Measurements from ENCODE around the gene SYT3. TPM values are rescaled to one million over a fixed set of nuclear protein-coding genes. Genes with fewer than 3 reads are reported as not detected.
A peak's percentile ranks its signal among the peaks of the same experiment; 100 is the strongest.

The SYT3 gene
- total RNA-seq, 1 donor from 2014 or later, result 0.47 TPM

- no peak for TF ChIP-seq CTCF (IDR thresholded peaks at IDR 0.05)
- peaks cover 4% of the 10 kb centered on the region for H3K9me3 Mint-ChIP-seq (ENCODE audit: low read depth)
- peak overlapping the region; percentile 54 for H3K4me3 Mint-ChIP-seq (ENCODE audit: unreplicated experiment)
- no peak for DNase-seq (ENCODE audit: low spot score)
- peaks cover 5% of the 10 kb centered on the region for H3K4me1 Mint-ChIP-seq (ENCODE audit: low read depth)
- peaks cover 32% of the 10 kb centered on the region for H3K27me3 Mint-ChIP-seq (ENCODE audit: low read depth)
- H3K27ac Mint-ChIP-seq (ENCODE audit: unreplicated experiment), result no peak overlapping the region
- no peaks in the 10 kb centered on the region for H3K36me3 Mint-ChIP-seq (ENCODE audit: low read depth)
These were observed 687 bp upstream of the SYT3 start for GRCh38 chr19:50640368-50640767.

DNA sequence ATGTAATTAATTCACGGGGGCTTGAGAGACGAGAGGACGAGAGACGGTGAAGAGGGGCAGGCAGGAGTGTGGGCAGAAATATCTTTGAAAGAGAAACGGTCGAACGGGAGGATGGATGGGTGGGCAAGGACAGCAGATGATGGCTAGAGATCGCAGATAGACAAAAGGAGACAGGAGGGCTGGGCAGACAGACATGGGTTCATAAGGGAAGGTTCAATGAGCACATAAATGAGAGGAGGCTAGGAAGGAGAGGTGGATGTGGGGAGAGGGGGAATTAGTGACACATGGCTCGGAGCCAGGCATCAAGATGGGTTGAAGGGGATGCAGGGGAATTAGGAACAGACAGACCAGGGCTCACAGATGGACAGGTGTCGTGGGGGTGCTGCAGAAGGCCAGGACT lies 1.1 kb downstream of the SYT3 start:
- H3K27me3 Mint-ChIP-seq (ENCODE audit: low read depth), result peaks cover 32% of the 10 kb centered on the region
- DNase-seq (ENCODE audit: low spot score), result no peak
- H3K9me3 Mint-ChIP-seq (ENCODE audit: low read depth), result peaks cover 13% of the 10 kb centered on the region
- H3K36me3 Mint-ChIP-seq (ENCODE audit: low read depth), result peaks cover 2% of the 10 kb centered on the region
- H3K4me3 Mint-ChIP-seq (ENCODE audit: unreplicated experiment), result no peak overlapping the region
- peaks cover 5% of the 10 kb centered on the region for H3K4me1 Mint-ChIP-seq (ENCODE audit: low read depth)
- H3K27ac Mint-ChIP-seq (ENCODE audit: unreplicated experiment), result no peak overlapping the region
- no peak for TF ChIP-seq CTCF (IDR thresholded peaks at IDR 0.05)

- H3K36me3 Mint-ChIP-seq (ENCODE audit: low read depth), result peaks cover 2% of the 10 kb centered on the region
- no peak for DNase-seq (ENCODE audit: low spot score)
These were observed 3.2 kb downstream of the SYT3 start for GRCh38 chr19:50636317-50637085.

GRCh38 chr19:50633973-50634372 lies 5.7 kb downstream of the SYT3 start:
- no peak for DNase-seq (ENCODE audit: low spot score)
- H3K4me1 Mint-ChIP-seq (ENCODE audit: low read depth), result peaks cover 3% of the 10 kb centered on the region
- H3K9me3 Mint-ChIP-seq (ENCODE audit: low read depth), result peaks cover 18% of the 10 kb centered on the region
- H3K4me3 Mint-ChIP-seq (ENCODE audit: unreplicated experiment), result no peak overlapping the region
- TF ChIP-seq CTCF (IDR thresholded peaks at IDR 0.05), result no peak
- no peak overlapping the region for H3K27ac Mint-ChIP-seq (ENCODE audit: unreplicated experiment)
- H3K36me3 Mint-ChIP-seq (ENCODE audit: low read depth), result peaks cover 2% of the 10 kb centered on the region
- peaks cover 32% of the 10 kb centered on the region for H3K27me3 Mint-ChIP-seq (ENCODE audit: low read depth)

More at GRCh38 chr19:50636317-50637085, 3.2 kb downstream of the SYT3 start:
- Mint-ChIP-seq H3K4me3 (ENCODE audit: unreplicated experiment) (no peak overlapping the region), H3K27me3 (ENCODE audit: low read depth) (peaks cover 32% of the 10 kb centered on the region), H3K27ac (ENCODE audit: unreplicated experiment) (no peak overlapping the region), H3K9me3 (ENCODE audit: low read depth) (peaks cover 18% of the 10 kb centered on the region), H3K4me1 (ENCODE audit: low read depth) (peaks cover 5% of the 10 kb centered on the region)
- TF ChIP-seq CTCF (IDR thresholded peaks at IDR 0.05), result no peak

- H3K36me3 Mint-ChIP-seq (ENCODE audit: low read depth), result peaks cover 2% of the 10 kb centered on the region
- no peak overlapping the region for H3K4me3 Mint-ChIP-seq (ENCODE audit: unreplicated experiment)
- DNase-seq (ENCODE audit: low spot score), result no peak
- no peak overlapping the region for H3K27ac Mint-ChIP-seq (ENCODE audit: unreplicated experiment)
- TF ChIP-seq CTCF (IDR thresholded peaks at IDR 0.05), result no peak
- no peaks in the 10 kb centered on the region for H3K4me1 Mint-ChIP-seq (ENCODE audit: low read depth)
- H3K27me3 Mint-ChIP-seq (ENCODE audit: low read depth), result peaks cover 28% of the 10 kb centered on the region
- H3K9me3 Mint-ChIP-seq (ENCODE audit: low read depth), result peaks cover 18% of the 10 kb centered on the region
These were observed 6.3 kb downstream of the SYT3 start for GRCh38 chr19:50633359-50633758.

Data from chondrocyte (in vitro differentiated cells).